DND-41 (cell line): ENCODE results near the gene MYCT1.

Source experiments
- EZH2 ChIP-seq: IDR thresholded peaks from 3 replicates; pipeline ENCODE4 v1.6.1; 2012; ENCODE audit warnings: borderline replicate concordance, low read depth, mild to moderate bottlenecking, moderate library complexity, low read length, inconsistent platforms; ENCODE audit not compliant: severe bottlenecking
- TF ChIP-seq, protein P1 (sequence below): IDR thresholded peaks from 2 replicates; pipeline ENCODE4 v1.5.1; 2012; ENCODE audit warnings: borderline replicate concordance, low read length, moderate library complexity, mild to moderate bottlenecking; ENCODE audit not compliant: poor library complexity, severe bottlenecking; ENCODE audit errors: extremely low read depth

DNA sequence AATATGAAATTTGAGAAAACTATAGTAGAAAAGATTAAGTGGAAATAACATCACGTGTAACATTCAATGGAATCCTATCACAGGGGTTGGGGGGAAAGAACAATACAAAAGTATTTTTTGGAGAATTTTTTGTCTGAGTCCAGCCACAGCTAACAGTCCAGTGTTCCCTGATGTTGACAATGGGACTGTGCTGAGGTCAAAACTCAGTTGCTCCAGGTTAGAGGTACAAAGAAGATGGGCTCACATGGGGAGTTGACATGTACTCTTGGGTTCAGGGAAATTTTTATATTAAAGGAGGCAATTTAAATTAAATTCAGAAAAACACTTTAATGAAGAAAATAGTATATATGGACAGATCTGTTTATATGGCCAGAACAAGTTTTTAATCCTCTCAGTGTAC, 995 bp downstream of the MYCT1 start:
- TF ChIP-seq, protein P1, sequence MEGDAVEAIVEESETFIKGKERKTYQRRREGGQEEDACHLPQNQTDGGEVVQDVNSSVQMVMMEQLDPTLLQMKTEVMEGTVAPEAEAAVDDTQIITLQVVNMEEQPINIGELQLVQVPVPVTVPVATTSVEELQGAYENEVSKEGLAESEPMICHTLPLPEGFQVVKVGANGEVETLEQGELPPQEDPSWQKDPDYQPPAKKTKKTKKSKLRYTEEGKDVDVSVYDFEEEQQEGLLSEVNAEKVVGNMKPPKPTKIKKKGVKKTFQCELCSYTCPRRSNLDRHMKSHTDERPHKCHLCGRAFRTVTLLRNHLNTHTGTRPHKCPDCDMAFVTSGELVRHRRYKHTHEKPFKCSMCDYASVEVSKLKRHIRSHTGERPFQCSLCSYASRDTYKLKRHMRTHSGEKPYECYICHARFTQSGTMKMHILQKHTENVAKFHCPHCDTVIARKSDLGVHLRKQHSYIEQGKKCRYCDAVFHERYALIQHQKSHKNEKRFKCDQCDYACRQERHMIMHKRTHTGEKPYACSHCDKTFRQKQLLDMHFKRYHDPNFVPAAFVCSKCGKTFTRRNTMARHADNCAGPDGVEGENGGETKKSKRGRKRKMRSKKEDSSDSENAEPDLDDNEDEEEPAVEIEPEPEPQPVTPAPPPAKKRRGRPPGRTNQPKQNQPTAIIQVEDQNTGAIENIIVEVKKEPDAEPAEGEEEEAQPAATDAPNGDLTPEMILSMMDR, result no peak
- no peak for TF ChIP-seq EZH2
